SK-N-SH treated with all-trans-retinoic acid at 6 μM for 48 hours (cell line): ENCODE results near the gene MLIP.

Experiments used
- ATAC-seq: fragments of 200-7000 bp; cut with Tn5 transposase; 3 replicates; pipeline ENCODE4 v1.9.1; 2020; ENCODE audit warnings: mild to moderate bottlenecking, moderate library complexity
- ARNTL ChIP-seq: fragments of 450-650 bp; formaldehyde crosslinking; IDR thresholded peaks from 2 replicates; pipeline ENCODE4 v1.5.0; 2020; ENCODE audit warnings: low read depth, mild to moderate bottlenecking, moderate library complexity, borderline replicate concordance
- BACH2 ChIP-seq: fragments of 250-450 bp; sonication (Bioruptor Pico); IDR thresholded peaks from 2 replicates; pipeline ENCODE4 v1.9.0; 2021; ENCODE audit warnings: mild to moderate bottlenecking, borderline replicate concordance
- CREB5 ChIP-seq: fragments of 250-450 bp; sonication (Bioruptor Pico); IDR thresholded peaks from 2 replicates; pipeline ENCODE4 v1.5.1; 2020; ENCODE audit warnings: low read depth, mild to moderate bottlenecking, moderate library complexity
- CSDC2 ChIP-seq: fragments of 250-450 bp; sonication (Bioruptor Pico); IDR thresholded peaks from 2 replicates; pipeline ENCODE4 v1.5.0; 2020; ENCODE audit warnings: mild to moderate bottlenecking, moderate library complexity
- CSRNP3 ChIP-seq: fragments of 250-450 bp; sonication (Bioruptor Pico); IDR thresholded peaks from 2 replicates; pipeline ENCODE4 v1.5.1; 2021; ENCODE audit warnings: mild to moderate bottlenecking, moderate library complexity
- ESRRG ChIP-seq: fragments of 250-450 bp; sonication (Bioruptor Pico); IDR thresholded peaks from 2 replicates; pipeline ENCODE4 v1.6.1; 2021; ENCODE audit warnings: mild to moderate bottlenecking
- GLIS3 ChIP-seq: fragments of 250-450 bp; sonication (Bioruptor Pico); IDR thresholded peaks from 2 replicates; pipeline ENCODE4 v1.5.0; 2020; ENCODE audit warnings: mild to moderate bottlenecking, moderate library complexity
- ISL1 ChIP-seq: fragments of 250-450 bp; sonication (Bioruptor Pico); IDR thresholded peaks from 2 replicates; pipeline ENCODE4 v2.1.2; 2022; ENCODE audit warnings: mild to moderate bottlenecking, moderate library complexity
- OSR1 ChIP-seq: fragments of 250-450 bp; sonication (Bioruptor Pico); IDR thresholded peaks from 2 replicates; pipeline ENCODE4 v1.8.0; 2022; ENCODE audit warnings: moderate library complexity, mild to moderate bottlenecking, inconsistent platforms
- PATZ1 ChIP-seq: fragments of 250-450 bp; sonication (Bioruptor Pico); IDR thresholded peaks from 2 replicates; pipeline ENCODE4 v1.8.0; 2020; ENCODE audit warnings: mild to moderate bottlenecking, moderate library complexity, borderline replicate concordance
- POU6F1 ChIP-seq: fragments of 250-450 bp; sonication (Bioruptor Pico); IDR thresholded peaks from 2 replicates; pipeline ENCODE4 v1.8.0; 2021; ENCODE audit warnings: low read depth, mild to moderate bottlenecking, moderate library complexity, borderline replicate concordance
- PPARA ChIP-seq: fragments of 250-450 bp; sonication (Bioruptor Pico); IDR thresholded peaks from 2 replicates; pipeline ENCODE4 v1.5.0; 2020; ENCODE audit warnings: mild to moderate bottlenecking, borderline replicate concordance
- TOX ChIP-seq: fragments of 250-450 bp; sonication (Bioruptor Pico); IDR thresholded peaks from 2 replicates; pipeline ENCODE4 v1.8.0; 2021; ENCODE audit warnings: mild to moderate bottlenecking, moderate library complexity, borderline replicate concordance
- TSHZ2 ChIP-seq: fragments of 250-450 bp; sonication (Bioruptor Pico); IDR thresholded peaks from 2 replicates; pipeline ENCODE4 v1.5.0; 2020; ENCODE audit warnings: mild to moderate bottlenecking, moderate library complexity
- ZC3H10 ChIP-seq: fragments of 250-450 bp; sonication (Bioruptor Pico); IDR thresholded peaks from 2 replicates; pipeline ENCODE4 v1.5.1; 2021; ENCODE audit warnings: mild to moderate bottlenecking, moderate library complexity
- ZFP3 ChIP-seq: fragments of 250-450 bp; sonication (Bioruptor Pico); IDR thresholded peaks from 2 replicates; pipeline ENCODE4 v1.5.0; 2020; ENCODE audit warnings: mild to moderate bottlenecking, moderate library complexity
- ZFP30 ChIP-seq: fragments of 450-650 bp; formaldehyde crosslinking; IDR thresholded peaks from 2 replicates; pipeline ENCODE4 v1.5.0; 2022; ENCODE audit warnings: mild to moderate bottlenecking, moderate library complexity
- ZNF565 ChIP-seq: fragments of 450-650 bp; formaldehyde crosslinking; conservative IDR thresholded peaks from 2 replicates; pipeline ENCODE4 v1.5.0; 2020; ENCODE audit warnings: low read depth, mild to moderate bottlenecking, moderate library complexity
- ZNF70 ChIP-seq: fragments of 450-650 bp; formaldehyde crosslinking; IDR thresholded peaks from 2 replicates; pipeline ENCODE4 v1.5.0; 2020; ENCODE audit warnings: mild to moderate bottlenecking, moderate library complexity

MLIP gene

GRCh38 chr6:54156650-54157250 lies 45.5 kb downstream of the MLIP start:
- ATAC-seq, result no peak
- no peak for TF ChIP-seq ZFP3 (CRISPR knock-in tag)
- 0 out of 2 replicates have a peak, but pooled peaks have one; percentile 36 for TF ChIP-seq ISL1 (CRISPR knock-in tag)

GRCh38 chr6:54157405-54157804 lies 46.2 kb downstream of the MLIP start:
- ATAC-seq, result no peak
- TF ChIP-seq ESRRG (CRISPR knock-in tag), result no peak
- no peak for TF ChIP-seq BACH2
- TF ChIP-seq POU6F1 (CRISPR knock-in tag), result no peak
- TF ChIP-seq ARNTL (CRISPR knock-in tag), result no peak
- no peak for TF ChIP-seq CSDC2
- no peak for TF ChIP-seq TSHZ2 (CRISPR knock-in tag)
- TF ChIP-seq ZFP3 (CRISPR knock-in tag), result no peak
- no peak for TF ChIP-seq OSR1
- TF ChIP-seq ZNF70 (CRISPR knock-in tag), result no peak
- no peak for TF ChIP-seq ZFP30
- TF ChIP-seq ZNF565 (CRISPR knock-in tag), result no peak
- no peak for TF ChIP-seq PATZ1
- no peak for TF ChIP-seq TOX (CRISPR knock-in tag)
- no peak for TF ChIP-seq CSRNP3
- TF ChIP-seq PPARA (CRISPR knock-in tag), result no peak
- TF ChIP-seq ISL1 (CRISPR knock-in tag), result no peak
- TF ChIP-seq GLIS3 (CRISPR knock-in tag), result no peak
- TF ChIP-seq CREB5 (CRISPR knock-in tag), result no peak
- TF ChIP-seq, all 23 proteins: peak for 0

- TF ChIP-seq TOX (CRISPR knock-in tag) (no peak), ZNF565 (CRISPR knock-in tag) (no peak), ZC3H10 (CRISPR knock-in tag) (no peak)
These were observed 61.8 kb downstream of the MLIP start for GRCh38 chr6:54173089-54173488.

GRCh38 chr6:54179152-54179551 lies 67.9 kb downstream of the MLIP start:
- no peak for ATAC-seq
- TF ChIP-seq CREB5 (CRISPR knock-in tag), result no peak
- TF ChIP-seq POU6F1 (CRISPR knock-in tag), result no peak
- TF ChIP-seq TSHZ2 (CRISPR knock-in tag), result no peak

More at GRCh38 chr6:54173089-54173488, 61.8 kb downstream of the MLIP start:
- peak; percentile 37; the same call in 1 of the 3 replicates for ATAC-seq
